Measurements from ENCODE around the gene KLHDC9. TPM values are rescaled to one million over a fixed set of nuclear protein-coding genes. Genes with fewer than 3 reads are reported as not detected.

The KLHDC9 gene
- total and polyA plus RNA-seq, 9 of the 15 experiments (the other 6 are each of a cell fraction or from before 2014, with no cell fraction given) = not detected

GRCh38 chr1:161117759-161118581, 19.8 kb downstream of the KLHDC9 start, which contains the start of the genes NIT1 and PFDN2 (continued):
- TF ChIP-seq ZNF253 (CRISPR knock-in tag; conservative IDR thresholded peaks at IDR 0.05) (no peak), NR2C2 (CRISPR knock-in tag; IDR thresholded peaks at IDR 0.05) (peak; percentile 83), NR2C2 (tag; IDR thresholded peaks at IDR 0.05) (peak; percentile 45), ZNF184 (CRISPR knock-in tag; IDR thresholded peaks at IDR 0.05) (no peak), FOXM1 (IDR thresholded peaks at IDR 0.05; ENCODE audit: low read depth) (no peak), FOXM1 (CRISPR knock-in tag; IDR thresholded peaks at IDR 0.05; ENCODE audit: low read depth) (no peak), POU5F1 (IDR thresholded peaks at IDR 0.05; ENCODE audit: borderline replicate concordance, low read depth, low read length, partially characterized antibody) (no peak), NFXL1 (CRISPR knock-in tag; IDR thresholded peaks at IDR 0.05) (no peak), RBBP5 (IDR thresholded peaks at IDR 0.05; ENCODE audit: borderline replicate concordance, insufficient read depth, low read length, poor library complexity, severe bottlenecking) (peak; percentile 95), ZKSCAN8 (CRISPR knock-in tag; IDR thresholded peaks at IDR 0.05) (no peak), RNF219 (CRISPR knock-in tag; IDR thresholded peaks at IDR 0.05) (no peak), EHMT2 (IDR thresholded peaks at IDR 0.05) (no peak), CREB5 (CRISPR knock-in tag; IDR thresholded peaks at IDR 0.05) (no peak), ZNF143 (CRISPR knock-in tag; IDR thresholded peaks at IDR 0.05) (no peak), RBM22 (IDR thresholded peaks at IDR 0.05; ENCODE audit: low read depth, low read length, poor library complexity, severe bottlenecking) (no peak), ZNF644 (tag; IDR thresholded peaks at IDR 0.05; ENCODE audit: low read depth) (no peak), PCBP1 (IDR thresholded peaks at IDR 0.05; ENCODE audit: low read depth, low read length, poor library complexity, severe bottlenecking) (no peak), HIVEP1 (CRISPR knock-in tag; IDR thresholded peaks at IDR 0.05) (no peak), SRSF1 (IDR thresholded peaks at IDR 0.05; ENCODE audit: low read depth, low read length) (no peak), ZKSCAN1 (IDR thresholded peaks at IDR 0.05; ENCODE audit: low read depth, low read length) (no peak), LARP7 (IDR thresholded peaks at IDR 0.05) (no peak)
- TF ChIP-seq, protein P1, sequence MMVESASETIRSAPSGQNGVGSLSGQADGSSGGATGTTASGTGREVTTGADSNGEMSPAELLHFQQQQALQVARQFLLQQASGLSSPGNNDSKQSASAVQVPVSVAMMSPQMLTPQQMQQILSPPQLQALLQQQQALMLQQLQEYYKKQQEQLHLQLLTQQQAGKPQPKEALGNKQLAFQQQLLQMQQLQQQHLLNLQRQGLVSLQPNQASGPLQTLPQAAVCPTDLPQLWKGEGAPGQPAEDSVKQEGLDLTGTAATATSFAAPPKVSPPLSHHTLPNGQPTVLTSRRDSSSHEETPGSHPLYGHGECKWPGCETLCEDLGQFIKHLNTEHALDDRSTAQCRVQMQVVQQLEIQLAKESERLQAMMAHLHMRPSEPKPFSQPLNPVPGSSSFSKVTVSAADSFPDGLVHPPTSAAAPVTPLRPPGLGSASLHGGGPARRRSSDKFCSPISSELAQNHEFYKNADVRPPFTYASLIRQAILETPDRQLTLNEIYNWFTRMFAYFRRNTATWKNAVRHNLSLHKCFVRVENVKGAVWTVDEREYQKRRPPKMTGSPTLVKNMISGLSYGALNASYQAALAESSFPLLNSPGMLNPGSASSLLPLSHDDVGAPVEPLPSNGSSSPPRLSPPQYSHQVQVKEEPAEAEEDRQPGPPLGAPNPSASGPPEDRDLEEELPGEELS (CRISPR knock-in tag; IDR thresholded peaks at IDR 0.05; ENCODE audit: borderline replicate concordance) = peak; percentile 91; the same call in 1 of the 2 replicates

Data from K562 (cell line).